Neural progenitor cell (in vitro differentiated cells): ENCODE results near the gene ABCC10. TPM values are rescaled to one million over a fixed set of nuclear protein-coding genes. Genes with fewer than 3 reads are reported as not detected.

Experiments
- DNase-seq: peaks from one replicate; pipeline ENCODE4 v3.0.0-alpha.2; 2016; ENCODE audit warnings: low spot score
- H2AFZ ChIP-seq: fragments of 200-600 bp; sonication (generic); replicated peaks from 2 replicates; pipeline ENCODE4 v1.6.1; 2016; ENCODE audit warnings: antibody characterized with exemption
- H3F3A ChIP-seq: fragments of 200-600 bp; sonication (generic); 2 replicates; pipeline ENCODE4 v1.6.1; 2016; ENCODE audit warnings: antibody characterized with exemption, low read depth
- H3K27ac ChIP-seq: fragments of 200-600 bp; sonication (generic); 2 replicates; pipeline ENCODE4 v1.5.1; 2016; ENCODE audit warnings: mild to moderate bottlenecking
- H3K27me3 ChIP-seq: fragments of 200-600 bp; sonication (generic); 2 replicates; pipeline ENCODE4 v1.6.1; 2016; ENCODE audit warnings: mild to moderate bottlenecking, moderate library complexity
- H3K36me3 ChIP-seq: fragments of 200-600 bp; sonication (generic); 2 replicates; pipeline ENCODE4 v1.5.1; 2016
- H3K4me1 ChIP-seq: fragments of 200-600 bp; sonication (generic); 2 replicates; pipeline ENCODE4 v1.6.1; 2016; ENCODE audit warnings: mixed run types
- H3K4me2 ChIP-seq: fragments of 200-600 bp; sonication (generic); 2 replicates; pipeline ENCODE4 v1.6.1; 2016
- H3K4me3 ChIP-seq: fragments of 200-600 bp; sonication (generic); 2 replicates; pipeline ENCODE4 v1.5.1; 2016
- H3K79me2 ChIP-seq: fragments of 200-600 bp; sonication (generic); 2 replicates; pipeline ENCODE4 v1.6.1; 2016; ENCODE audit warnings: low read depth
- H3K9ac ChIP-seq: fragments of 200-600 bp; sonication (generic); 2 replicates; pipeline ENCODE4 v1.6.1; 2016
- H3K9me3 ChIP-seq: fragments of 200-600 bp; sonication (generic); 2 replicates; pipeline ENCODE4 v1.5.1; 2016; ENCODE audit warnings: low read depth
- H4K20me1 ChIP-seq: fragments of 200-600 bp; sonication (generic); 2 replicates; pipeline ENCODE4 v1.6.1; 2016; ENCODE audit warnings: low read depth
- H3K27ac Mint-ChIP-seq: 3 replicates; pipeline ENCODE4 v1.8.0; 2021; ENCODE audit warnings: mixed read lengths
- H3K27me3 Mint-ChIP-seq: 2 replicates; pipeline ENCODE4 v1.8.0; 2022; ENCODE audit warnings: low read depth, mild to moderate bottlenecking, inconsistent platforms, moderate library complexity, mixed read lengths; ENCODE audit not compliant: insufficient read depth
- H3K36me3 Mint-ChIP-seq: 3 replicates; pipeline ENCODE4 v1.8.0; 2021; ENCODE audit warnings: mixed read lengths
- H3K4me1 Mint-ChIP-seq: 3 replicates; pipeline ENCODE4 v1.8.0; 2021; ENCODE audit warnings: mixed read lengths
- H3K4me3 Mint-ChIP-seq: 3 replicates; pipeline ENCODE4 v1.8.0; 2021; ENCODE audit warnings: mild to moderate bottlenecking, moderate library complexity, mixed read lengths
- H3K9me3 Mint-ChIP-seq: 3 replicates; pipeline ENCODE4 v1.8.0; 2020; ENCODE audit warnings: mixed read lengths
- EZH2 ChIP-seq: fragments of 200-600 bp; sonication (generic); IDR thresholded peaks from 2 replicates; pipeline ENCODE4 v1.6.1; 2017; ENCODE audit warnings: antibody characterized with exemption, mild to moderate bottlenecking, moderate library complexity
- EZH2phosphoT487 ChIP-seq: fragments of 200-600 bp; sonication (generic); IDR thresholded peaks from 2 replicates; pipeline ENCODE4 v1.6.1; 2017; ENCODE audit warnings: antibody characterized with exemption
- total RNA-seq: library from RNA; depleted of rRNA; stranded (reverse); fragments of >200 nt; gene quantifications from 2 replicates; pipeline ENCODE4 v1.2.3, GENCODE V29; 2015; ENCODE audit warnings: low replicate concordance
- TF ChIP-seq, protein P1 (sequence below): fragments of 200-600 bp; sonication (generic); IDR thresholded peaks from 2 replicates; pipeline ENCODE4 v1.5.1; 2017; ENCODE audit warnings: antibody characterized with exemption, mild to moderate bottlenecking

The ABCC10 gene
- total RNA-seq, 1 donor from 2014 or later, result 10.1 TPM

DNA sequence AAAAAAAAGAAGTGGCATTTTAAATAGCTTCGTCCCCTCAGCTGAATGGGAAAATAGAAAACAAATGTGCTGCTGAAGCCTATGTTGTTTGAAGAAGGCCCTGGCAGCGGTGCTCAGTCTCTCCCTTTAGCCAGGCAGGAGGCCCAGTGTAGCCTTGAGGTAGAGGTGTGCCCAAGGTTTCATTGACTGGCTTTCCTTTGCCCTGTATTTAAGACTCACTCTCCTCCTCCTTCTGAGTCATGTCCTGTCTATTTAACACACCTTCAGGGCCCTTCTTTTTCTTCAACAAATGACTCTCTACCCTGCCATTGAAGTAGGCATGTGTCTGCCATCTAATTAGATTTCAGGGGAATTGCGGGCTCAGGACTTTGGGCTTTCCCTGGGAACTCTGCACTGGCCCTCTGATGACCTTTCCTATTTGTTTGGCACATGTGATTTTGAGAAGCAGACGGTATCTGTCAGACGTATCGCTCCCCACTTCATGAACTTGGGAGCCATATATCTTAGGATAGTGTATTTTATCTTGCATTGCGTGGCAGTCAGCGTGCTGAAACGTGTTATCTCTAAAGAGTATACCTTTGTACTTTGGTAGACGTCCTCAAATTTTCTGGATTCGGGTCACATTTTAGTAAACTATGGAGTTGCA is 54.4 kb downstream of the ABCC10 start:
- no peaks in the 10 kb centered on the region for H3K9me3 ChIP-seq
- no peaks in the 10 kb centered on the region for H3K27me3 Mint-ChIP-seq
- peaks cover 14% of the 10 kb centered on the region for H3K4me1 ChIP-seq
- no peaks in the 10 kb centered on the region for H3K36me3 ChIP-seq
- TF ChIP-seq EZH2 (no peak), EZH2phosphoT487 (no peak)
- TF ChIP-seq, protein P1, sequence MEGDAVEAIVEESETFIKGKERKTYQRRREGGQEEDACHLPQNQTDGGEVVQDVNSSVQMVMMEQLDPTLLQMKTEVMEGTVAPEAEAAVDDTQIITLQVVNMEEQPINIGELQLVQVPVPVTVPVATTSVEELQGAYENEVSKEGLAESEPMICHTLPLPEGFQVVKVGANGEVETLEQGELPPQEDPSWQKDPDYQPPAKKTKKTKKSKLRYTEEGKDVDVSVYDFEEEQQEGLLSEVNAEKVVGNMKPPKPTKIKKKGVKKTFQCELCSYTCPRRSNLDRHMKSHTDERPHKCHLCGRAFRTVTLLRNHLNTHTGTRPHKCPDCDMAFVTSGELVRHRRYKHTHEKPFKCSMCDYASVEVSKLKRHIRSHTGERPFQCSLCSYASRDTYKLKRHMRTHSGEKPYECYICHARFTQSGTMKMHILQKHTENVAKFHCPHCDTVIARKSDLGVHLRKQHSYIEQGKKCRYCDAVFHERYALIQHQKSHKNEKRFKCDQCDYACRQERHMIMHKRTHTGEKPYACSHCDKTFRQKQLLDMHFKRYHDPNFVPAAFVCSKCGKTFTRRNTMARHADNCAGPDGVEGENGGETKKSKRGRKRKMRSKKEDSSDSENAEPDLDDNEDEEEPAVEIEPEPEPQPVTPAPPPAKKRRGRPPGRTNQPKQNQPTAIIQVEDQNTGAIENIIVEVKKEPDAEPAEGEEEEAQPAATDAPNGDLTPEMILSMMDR, result no peak
- peaks cover 32% of the 10 kb centered on the region for H3K4me1 Mint-ChIP-seq
- H3K27ac ChIP-seq, result no peak overlapping the region
- no peaks in the 10 kb centered on the region for H3K9me3 Mint-ChIP-seq
- no peak overlapping the region for H3K4me3 ChIP-seq
- peaks cover 60% of the 10 kb centered on the region for H4K20me1 ChIP-seq
- no peak overlapping the region for H3K9ac ChIP-seq
- no peak overlapping the region for H3K27ac Mint-ChIP-seq
- no peak overlapping the region for H3K4me2 ChIP-seq
- no peaks in the 10 kb centered on the region for H3F3A ChIP-seq
- peaks cover 39% of the 10 kb centered on the region for H3K79me2 ChIP-seq
- no peak overlapping the region for H3K4me3 Mint-ChIP-seq
- peaks cover 10% of the 10 kb centered on the region for H3K36me3 Mint-ChIP-seq
- no peaks in the 10 kb centered on the region for H3K27me3 ChIP-seq
- no peak overlapping the region for H2AFZ ChIP-seq
- DNase-seq, result no peak

DNA sequence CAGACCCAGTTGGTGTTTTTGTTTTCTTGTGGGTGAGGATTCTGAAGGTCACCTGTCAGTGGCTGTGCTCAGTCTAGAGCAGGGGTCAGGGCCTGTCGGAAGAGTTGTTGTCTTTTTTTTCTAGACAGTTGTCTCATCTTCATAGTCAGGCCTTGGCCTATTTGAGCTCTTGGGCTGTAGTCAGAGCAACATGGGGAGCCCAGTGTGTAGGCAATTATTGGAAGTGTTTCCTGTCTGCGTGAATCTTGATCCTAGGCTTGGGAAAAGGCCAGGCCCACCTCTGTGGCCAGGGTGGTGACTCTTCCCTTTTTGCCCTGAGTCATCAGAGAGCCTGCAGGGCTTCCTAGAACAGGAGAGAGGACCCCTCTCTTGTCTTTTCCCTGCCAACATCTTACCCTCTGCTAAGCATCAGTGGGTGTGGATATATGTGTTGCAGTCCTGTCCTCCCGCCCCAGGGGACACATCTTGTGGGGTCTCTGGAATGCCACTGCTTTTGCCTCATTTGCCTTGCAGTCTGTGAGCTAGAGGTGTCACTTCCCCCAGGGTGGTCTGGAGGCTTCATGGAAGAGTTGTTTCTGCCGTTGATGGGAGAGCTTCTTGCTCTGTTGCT is 61.4 kb downstream of the ABCC10 start:
- peaks cover 16% of the 10 kb centered on the region for H4K20me1 ChIP-seq
- Mint-ChIP-seq H3K4me1 (peaks cover 10% of the 10 kb centered on the region), H3K9me3 (no peaks in the 10 kb centered on the region), H3K36me3 (peaks cover 9% of the 10 kb centered on the region), H3K4me3 (no peak overlapping the region), H3K27ac (peak overlapping the region; percentile 25), H3K27me3 (no peaks in the 10 kb centered on the region)
- no peaks in the 10 kb centered on the region for H3K9me3 ChIP-seq
- no peaks in the 10 kb centered on the region for H3K36me3 ChIP-seq
- TF ChIP-seq, protein P1, result no peak
- no peak for TF ChIP-seq EZH2
- no peak for TF ChIP-seq EZH2phosphoT487
- H3K9ac ChIP-seq, result peak overlapping the region; percentile 17
- no peak overlapping the region for H3K4me3 ChIP-seq
- no peaks in the 10 kb centered on the region for H3F3A ChIP-seq
- H3K4me1 ChIP-seq, result peaks cover 12% of the 10 kb centered on the region
- no peak overlapping the region for H3K27ac ChIP-seq
- H3K79me2 ChIP-seq, result no peaks in the 10 kb centered on the region
- H3K4me2 ChIP-seq, result peak overlapping the region; percentile 5
- no peaks in the 10 kb centered on the region for H3K27me3 ChIP-seq
- DNase-seq, result no peak
- no peak overlapping the region for H2AFZ ChIP-seq

DNA sequence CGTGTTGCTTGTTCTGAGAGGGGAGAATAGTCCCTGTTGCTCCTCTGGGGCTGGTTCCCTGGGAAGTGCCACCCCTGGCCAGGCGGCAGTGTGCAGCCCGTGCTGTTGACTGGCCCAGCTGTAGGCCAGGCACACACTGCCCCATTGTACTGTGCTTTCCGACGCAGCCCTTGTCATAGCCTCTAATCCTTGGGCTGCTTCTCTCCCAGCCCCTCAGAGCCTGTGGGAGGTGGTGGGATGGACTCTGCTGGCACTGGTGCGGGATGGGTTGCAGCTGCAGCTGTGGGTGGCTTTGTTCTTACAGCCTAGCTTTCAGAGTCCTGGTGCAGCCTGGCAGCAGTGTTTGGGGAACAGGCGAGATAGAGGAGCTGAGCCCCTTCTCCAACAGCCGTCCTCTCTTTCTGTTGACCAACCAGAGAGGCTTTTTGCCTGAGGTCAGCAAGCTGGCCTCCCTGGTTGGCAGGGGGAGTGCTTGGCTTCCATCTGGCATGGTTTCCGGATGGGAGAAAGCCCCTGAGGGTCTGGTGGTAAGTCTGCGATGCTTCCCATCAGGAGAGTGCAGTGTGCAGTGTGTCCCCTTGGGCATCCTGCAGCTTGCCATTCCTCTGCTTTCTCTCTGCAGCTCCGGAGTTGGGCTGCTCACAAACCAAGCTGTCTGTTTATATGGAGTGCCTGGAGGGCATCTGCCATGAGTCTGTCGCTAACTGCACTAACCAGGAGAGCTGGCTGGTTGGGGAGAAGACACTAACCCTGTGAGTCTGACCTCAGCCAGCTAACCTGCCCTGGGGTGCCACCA is 62.1 kb downstream of the ABCC10 start:
- Histone ChIP-seq H3K27me3 (no peaks in the 10 kb centered on the region), H3K4me2 (peak overlapping the region; percentile 5), H3K4me1 (peaks cover 12% of the 10 kb centered on the region), H3K4me3 (no peak overlapping the region), H2AFZ (no peak overlapping the region), H3K9ac (peak overlapping the region; percentile 17), H3K9me3 (no peaks in the 10 kb centered on the region), H3F3A (no peaks in the 10 kb centered on the region), H4K20me1 (peaks cover 15% of the 10 kb centered on the region), H3K36me3 (no peaks in the 10 kb centered on the region), H3K79me2 (no peaks in the 10 kb centered on the region), H3K27ac (no peak overlapping the region)
- peak; percentile 61 for DNase-seq
- H3K27ac Mint-ChIP-seq, result no peak overlapping the region
- H3K4me1 Mint-ChIP-seq, result peaks cover 10% of the 10 kb centered on the region
- H3K4me3 Mint-ChIP-seq, result no peak overlapping the region
- TF ChIP-seq EZH2phosphoT487 (no peak), EZH2 (no peak)
- TF ChIP-seq, protein P1, result no peak
- H3K27me3 Mint-ChIP-seq, result peaks cover 2% of the 10 kb centered on the region
- no peaks in the 10 kb centered on the region for H3K9me3 Mint-ChIP-seq
- H3K36me3 Mint-ChIP-seq, result peaks cover 9% of the 10 kb centered on the region
